Activated CD8-positive, alpha-beta T cell treated with anti-CD3 and anti-CD28 coated beads, Interleukin-2, amount 10 ng/mL, durations not matched to agents 7 days and 5 days (primary cell): ENCODE results near the gene HMCN1. TPM values are rescaled to one million over a fixed set of nuclear protein-coding genes. Genes with fewer than 3 reads are reported as not detected.

Experiments
- ATAC-seq: fragments of 150-1000 bp; cut with Tn5 transposase; one replicate; pipeline ENCODE4 v1.10.0; 2021; ENCODE audit warnings: moderate library complexity
- CTCF ChIA-PET: fragments of 350-600 bp; sonication (Branson Sonifier 250); formaldehyde crosslinking; loops from one replicate; lab custom pipeline; 2021; ENCODE audit warnings: antibody characterized with exemption; lab: Charles Lee
- POLR2A ChIA-PET: fragments of 350-600 bp; sonication (Branson Sonifier 250); formaldehyde crosslinking; loops from one replicate; lab custom pipeline; 2021; ENCODE audit warnings: antibody characterized with exemption; lab: Charles Lee
- DNase-seq: peaks from one replicate; pipeline ENCODE4 v3.0.0-alpha.2; 2020
- H3K27ac Mint-ChIP-seq: one replicate; pipeline ENCODE4 v1.8.0; 2021; ENCODE audit warnings: mild to moderate bottlenecking, mixed read lengths
- H3K27me3 Mint-ChIP-seq: one replicate; pipeline ENCODE4 v1.8.0; 2021; ENCODE audit warnings: low read depth, mixed read lengths
- H3K36me3 Mint-ChIP-seq: one replicate; pipeline ENCODE4 v1.8.0; 2021; ENCODE audit warnings: low read depth, mixed read lengths
- H3K4me1 Mint-ChIP-seq: one replicate; pipeline ENCODE4 v1.8.0; 2021; ENCODE audit warnings: low read depth, mixed read lengths
- H3K4me3 Mint-ChIP-seq: one replicate; pipeline ENCODE4 v1.8.0; 2021; ENCODE audit warnings: mild to moderate bottlenecking, mixed read lengths
- H3K9me3 Mint-ChIP-seq: one replicate; pipeline ENCODE4 v1.8.0; 2022; ENCODE audit warnings: mixed read lengths; ENCODE audit not compliant: insufficient read depth
- total RNA-seq, 2 experiments: library from RNA; stranded (reverse); gene quantifications; one replicate each; pipeline ENCODE4 v1.2.3, GENCODE V29; 2021

Gene HMCN1
- total RNA-seq, 2 experiments from 2014 or later = 0.05 to 0.18 TPM

GRCh38 chr1:186016856-186017255 lies 282.7 kb downstream of the HMCN1 start:
- ATAC-seq = no peak
- ChIA-PET CTCF (no interaction called here), POLR2A (no interaction called here)
- no peaks in the 10 kb centered on the region for H3K4me1 Mint-ChIP-seq
- H3K27ac Mint-ChIP-seq = no peak overlapping the region
- H3K4me3 Mint-ChIP-seq = no peak overlapping the region
- H3K36me3 Mint-ChIP-seq = no peaks in the 10 kb centered on the region
- no peak for DNase-seq
- H3K9me3 Mint-ChIP-seq = no peaks in the 10 kb centered on the region
- no peaks in the 10 kb centered on the region for H3K27me3 Mint-ChIP-seq

- no peak overlapping the region for H3K4me3 Mint-ChIP-seq
- no peaks in the 10 kb centered on the region for H3K36me3 Mint-ChIP-seq
- no peaks in the 10 kb centered on the region for H3K9me3 Mint-ChIP-seq
- no peak overlapping the region for H3K27ac Mint-ChIP-seq
- ChIA-PET POLR2A (no interaction called here), CTCF (interaction anchor here (0.6 kb wide), 1 partner anchor 750 kb away, joined by 3 read pairs; no protein-coding TSS in a partner anchor)
- no peaks in the 10 kb centered on the region for H3K27me3 Mint-ChIP-seq
- H3K4me1 Mint-ChIP-seq = no peaks in the 10 kb centered on the region
- DNase-seq (no peak), ATAC-seq (no peak)
Observed at GRCh38 chr1:186022184-186022583, 288.0 kb downstream of the HMCN1 start.

DNA sequence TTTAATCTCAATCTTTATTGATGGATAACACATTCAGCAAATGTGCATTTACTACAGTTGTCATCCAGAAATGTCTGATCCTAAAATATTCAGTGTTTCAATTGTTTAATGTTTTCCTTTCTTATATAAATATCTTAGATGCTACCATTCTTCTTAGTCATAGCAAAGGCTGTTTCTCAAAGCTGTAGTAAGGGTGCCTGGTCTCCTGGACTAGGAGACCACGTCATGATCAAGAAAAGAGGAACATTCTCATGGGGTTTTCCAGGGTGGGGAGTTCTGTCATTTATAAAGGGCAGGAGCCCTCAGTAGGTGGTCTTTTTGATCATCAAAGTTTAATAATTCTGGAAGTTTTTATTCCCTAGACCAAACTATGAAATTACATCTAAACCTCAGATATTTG lies 292.8 kb downstream of the HMCN1 start:
- CTCF ChIA-PET = no interaction called here
- ATAC-seq = no peak
- no peaks in the 10 kb centered on the region for H3K36me3 Mint-ChIP-seq
- no peak overlapping the region for H3K27ac Mint-ChIP-seq
- H3K4me1 Mint-ChIP-seq = no peaks in the 10 kb centered on the region
- no peaks in the 10 kb centered on the region for H3K27me3 Mint-ChIP-seq
- no peaks in the 10 kb centered on the region for H3K9me3 Mint-ChIP-seq
- DNase-seq = no peak
- POLR2A ChIA-PET = no interaction called here
- no peak overlapping the region for H3K4me3 Mint-ChIP-seq

GRCh38 chr1:186027621-186028020 lies 293.4 kb downstream of the HMCN1 start:
- no peak for ATAC-seq

GRCh38 chr1:186030453-186030852 lies 296.3 kb downstream of the HMCN1 start:
- ATAC-seq = no peak
- Mint-ChIP-seq H3K27ac (no peak overlapping the region), H3K4me3 (no peak overlapping the region), H3K4me1 (no peaks in the 10 kb centered on the region), H3K36me3 (no peaks in the 10 kb centered on the region), H3K27me3 (no peaks in the 10 kb centered on the region), H3K9me3 (no peaks in the 10 kb centered on the region)
- CTCF ChIA-PET = no interaction called here
- DNase-seq = no peak
- POLR2A ChIA-PET = no interaction called here

More at GRCh38 chr1:186027621-186028020, 293.4 kb downstream of the HMCN1 start:
- no peak overlapping the region for H3K4me3 Mint-ChIP-seq
- CTCF ChIA-PET = no interaction called here
- no peak overlapping the region for H3K27ac Mint-ChIP-seq
- no peaks in the 10 kb centered on the region for H3K9me3 Mint-ChIP-seq
- no peaks in the 10 kb centered on the region for H3K27me3 Mint-ChIP-seq
- POLR2A ChIA-PET = no interaction called here
- no peak for DNase-seq
- H3K36me3 Mint-ChIP-seq = no peaks in the 10 kb centered on the region
- H3K4me1 Mint-ChIP-seq = no peaks in the 10 kb centered on the region

- no peaks in the 10 kb centered on the region for H3K27me3 Mint-ChIP-seq
- H3K27ac Mint-ChIP-seq = no peak overlapping the region
- CTCF ChIA-PET = interaction anchor here (0.6 kb wide), 1 partner anchor 363 kb away, joined by 3 read pairs; no protein-coding TSS in a partner anchor
- H3K36me3 Mint-ChIP-seq = no peaks in the 10 kb centered on the region
- no peak overlapping the region for H3K4me3 Mint-ChIP-seq
- no peak for DNase-seq
- no peaks in the 10 kb centered on the region for H3K9me3 Mint-ChIP-seq
- POLR2A ChIA-PET = no interaction called here
- H3K4me1 Mint-ChIP-seq = no peaks in the 10 kb centered on the region
- ATAC-seq = no peak
Observed at GRCh38 chr1:186033847-186034271, 299.7 kb downstream of the HMCN1 start.

- ChIA-PET POLR2A (no interaction called here), CTCF (no interaction called here)
- Mint-ChIP-seq H3K27ac (no peak overlapping the region), H3K27me3 (no peaks in the 10 kb centered on the region), H3K4me3 (no peak overlapping the region), H3K36me3 (no peaks in the 10 kb centered on the region), H3K4me1 (no peaks in the 10 kb centered on the region), H3K9me3 (no peaks in the 10 kb centered on the region)
- no peak for ATAC-seq
- no peak for DNase-seq
Observed at GRCh38 chr1:186042230-186042629, 308.0 kb downstream of the HMCN1 start.

GRCh38 chr1:186043296-186043695 lies 309.1 kb downstream of the HMCN1 start:
- no peak for DNase-seq
- H3K27me3 Mint-ChIP-seq = no peaks in the 10 kb centered on the region
- POLR2A ChIA-PET = no interaction called here
- CTCF ChIA-PET = no interaction called here
- no peak overlapping the region for H3K4me3 Mint-ChIP-seq
- no peak for ATAC-seq
- H3K27ac Mint-ChIP-seq = no peak overlapping the region
- no peaks in the 10 kb centered on the region for H3K4me1 Mint-ChIP-seq
- no peaks in the 10 kb centered on the region for H3K36me3 Mint-ChIP-seq
- no peaks in the 10 kb centered on the region for H3K9me3 Mint-ChIP-seq

- no peak overlapping the region for H3K27ac Mint-ChIP-seq
- no peak overlapping the region for H3K4me3 Mint-ChIP-seq
Observed at GRCh38 chr1:186044079-186044685, 310.0 kb downstream of the HMCN1 start.

GRCh38 chr1:186046437-186047211 lies 312.4 kb downstream of the HMCN1 start:
- POLR2A ChIA-PET = no interaction called here
- DNase-seq (no peak), ATAC-seq (no peak)
- peaks cover 2% of the 10 kb centered on the region for H3K27me3 Mint-ChIP-seq
- no peak overlapping the region for H3K27ac Mint-ChIP-seq
- H3K4me1 Mint-ChIP-seq = no peaks in the 10 kb centered on the region
- no peaks in the 10 kb centered on the region for H3K36me3 Mint-ChIP-seq
- H3K4me3 Mint-ChIP-seq = no peak overlapping the region
- no peaks in the 10 kb centered on the region for H3K9me3 Mint-ChIP-seq
- CTCF ChIA-PET = no interaction called here

More at GRCh38 chr1:186044079-186044685, 310.0 kb downstream of the HMCN1 start:
- no peak for DNase-seq
- no peak for ATAC-seq
- H3K4me1 Mint-ChIP-seq = no peaks in the 10 kb centered on the region
- H3K27me3 Mint-ChIP-seq = peaks cover 2% of the 10 kb centered on the region
- ChIA-PET POLR2A (no interaction called here), CTCF (no interaction called here)
- H3K9me3 Mint-ChIP-seq = no peaks in the 10 kb centered on the region
- no peaks in the 10 kb centered on the region for H3K36me3 Mint-ChIP-seq

- ChIA-PET POLR2A (no interaction called here), CTCF (no interaction called here)
- ATAC-seq = no peak
- DNase-seq = no peak
- no peaks in the 10 kb centered on the region for H3K9me3 Mint-ChIP-seq
- no peaks in the 10 kb centered on the region for H3K36me3 Mint-ChIP-seq
- no peaks in the 10 kb centered on the region for H3K4me1 Mint-ChIP-seq
- no peak overlapping the region for H3K4me3 Mint-ChIP-seq
- peaks cover 2% of the 10 kb centered on the region for H3K27me3 Mint-ChIP-seq
- H3K27ac Mint-ChIP-seq = no peak overlapping the region
Observed at GRCh38 chr1:186050360-186050759, 316.2 kb downstream of the HMCN1 start.

DNA sequence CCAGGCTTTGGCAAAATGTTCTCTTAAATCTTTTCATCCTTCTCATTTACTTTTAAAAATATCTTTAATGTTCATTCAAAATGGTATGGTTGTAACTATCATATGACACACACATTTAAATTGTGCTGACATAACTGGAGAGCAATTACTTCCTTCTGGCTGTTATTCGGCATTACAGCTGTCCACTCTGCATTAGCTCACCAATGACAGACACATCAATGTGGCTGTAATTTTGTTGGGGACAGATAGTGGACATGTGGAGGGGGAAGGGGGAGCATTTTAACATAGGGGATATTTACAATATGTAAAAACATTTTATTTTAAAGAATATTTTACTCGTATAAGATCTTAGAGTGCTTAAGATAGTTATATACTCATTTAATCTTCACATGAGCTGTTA lies 319.8 kb downstream of the HMCN1 start:
- DNase-seq (no peak), ATAC-seq (no peak)
- Mint-ChIP-seq H3K27me3 (peaks cover under 1% of the 10 kb centered on the region), H3K9me3 (no peaks in the 10 kb centered on the region), H3K36me3 (no peaks in the 10 kb centered on the region), H3K4me3 (no peak overlapping the region), H3K27ac (no peak overlapping the region), H3K4me1 (no peaks in the 10 kb centered on the region)
- ChIA-PET POLR2A (no interaction called here), CTCF (no interaction called here)
